GOT3 (cell line): Measurements from ENCODE around the gene ATAT1.

ENCODE experiments used
- DNase-seq: peaks from one replicate; lab custom pipeline; 2025; ENCODE audit warnings: mixed read lengths; lab: John Stamatoyannopoulos, UW

Gene ATAT1

GRCh38 chr6:30626484-30627366 is at the start of gene ATAT1:
Gene ATAT1, plus strand, starts transcription at chr6:30626874.
- peak; percentile 38 for DNase-seq

GRCh38 chr6:30578051-30578450 is 48.6 kb upstream of the ATAT1 start:
- no peak for DNase-seq

DNA sequence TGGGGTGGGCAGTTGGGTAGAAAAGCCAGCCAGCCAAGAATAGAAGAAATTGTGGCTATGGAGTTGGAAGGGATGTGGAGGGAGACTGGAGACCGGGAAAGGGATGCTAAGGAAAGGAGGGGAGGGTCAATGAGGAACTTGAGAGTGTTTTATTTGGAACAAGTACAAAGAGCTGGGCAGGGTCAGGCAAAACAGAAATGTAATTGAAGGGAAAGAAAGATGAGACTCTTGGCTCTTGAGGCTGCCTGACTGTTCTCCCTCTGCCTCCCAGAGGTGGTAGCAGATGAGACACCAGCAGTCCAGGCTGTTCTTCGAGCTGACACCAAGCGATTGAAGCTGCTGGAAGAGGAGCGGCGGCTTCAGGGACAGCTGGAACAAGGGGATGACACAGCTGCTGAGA is 42.8 kb upstream of the ATAT1 start:
- no peak for DNase-seq

- no peak for DNase-seq
Measured at GRCh38 chr6:30589754-30590358, 36.8 kb upstream of the ATAT1 start.

DNA sequence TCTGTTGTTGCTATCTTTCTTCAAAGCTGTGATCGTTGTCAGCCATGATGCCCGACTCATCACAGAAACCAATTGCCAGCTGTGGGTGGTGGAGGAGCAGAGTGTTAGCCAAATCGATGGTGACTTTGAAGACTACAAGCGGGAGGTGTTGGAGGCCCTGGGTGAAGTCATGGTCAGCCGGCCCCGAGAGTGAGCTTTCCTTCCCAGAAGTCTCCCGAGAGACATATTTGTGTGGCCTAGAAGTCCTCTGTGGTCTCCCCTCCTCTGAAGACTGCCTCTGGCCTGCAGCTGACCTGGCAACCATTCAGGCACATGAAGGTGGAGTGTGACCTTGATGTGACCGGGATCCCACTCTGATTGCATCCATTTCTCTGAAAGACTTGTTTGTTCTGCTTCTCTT is 36.2 kb upstream of the ATAT1 start:
- no peak for DNase-seq

DNA sequence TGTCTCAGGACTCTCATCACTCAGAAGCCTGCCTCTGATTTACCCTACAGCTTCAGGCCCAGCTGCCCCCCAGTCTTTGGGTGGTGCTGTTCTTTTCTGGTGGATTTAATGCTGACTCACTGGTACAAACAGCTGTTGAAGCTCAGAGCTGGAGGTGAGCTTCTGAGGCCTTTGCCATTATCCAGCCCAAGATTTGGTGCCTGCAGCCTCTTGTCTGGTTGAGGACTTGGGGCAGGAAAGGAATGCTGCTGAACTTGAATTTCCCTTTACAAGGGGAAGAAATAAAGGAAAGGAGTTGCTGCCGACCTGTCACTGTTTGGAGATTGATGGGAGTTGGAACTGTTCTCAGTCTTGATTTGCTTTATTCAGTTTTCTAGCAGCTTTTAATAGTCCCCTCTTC is 35.7 kb upstream of the ATAT1 start:
- no peak for DNase-seq

DNA sequence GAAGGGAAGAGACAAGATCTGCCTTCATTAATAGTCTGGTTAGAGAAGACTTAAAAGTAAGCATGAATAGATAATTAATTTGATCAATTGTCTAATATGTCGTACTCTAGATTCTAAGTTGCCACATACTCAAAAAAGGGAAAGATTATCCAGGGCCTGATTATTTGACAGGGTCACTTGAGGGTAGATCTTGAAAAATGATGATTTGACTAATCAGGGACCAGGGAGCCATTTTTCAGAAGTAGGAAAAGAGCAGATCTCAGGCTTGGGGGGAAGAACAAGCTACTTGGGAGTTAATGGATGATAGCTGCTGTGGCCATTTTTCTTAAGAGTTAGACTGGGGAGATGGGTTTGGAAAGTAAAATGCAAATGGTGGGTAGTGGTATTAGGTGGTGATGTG is 34.4 kb upstream of the ATAT1 start:
- DNase-seq = no peak

DNA sequence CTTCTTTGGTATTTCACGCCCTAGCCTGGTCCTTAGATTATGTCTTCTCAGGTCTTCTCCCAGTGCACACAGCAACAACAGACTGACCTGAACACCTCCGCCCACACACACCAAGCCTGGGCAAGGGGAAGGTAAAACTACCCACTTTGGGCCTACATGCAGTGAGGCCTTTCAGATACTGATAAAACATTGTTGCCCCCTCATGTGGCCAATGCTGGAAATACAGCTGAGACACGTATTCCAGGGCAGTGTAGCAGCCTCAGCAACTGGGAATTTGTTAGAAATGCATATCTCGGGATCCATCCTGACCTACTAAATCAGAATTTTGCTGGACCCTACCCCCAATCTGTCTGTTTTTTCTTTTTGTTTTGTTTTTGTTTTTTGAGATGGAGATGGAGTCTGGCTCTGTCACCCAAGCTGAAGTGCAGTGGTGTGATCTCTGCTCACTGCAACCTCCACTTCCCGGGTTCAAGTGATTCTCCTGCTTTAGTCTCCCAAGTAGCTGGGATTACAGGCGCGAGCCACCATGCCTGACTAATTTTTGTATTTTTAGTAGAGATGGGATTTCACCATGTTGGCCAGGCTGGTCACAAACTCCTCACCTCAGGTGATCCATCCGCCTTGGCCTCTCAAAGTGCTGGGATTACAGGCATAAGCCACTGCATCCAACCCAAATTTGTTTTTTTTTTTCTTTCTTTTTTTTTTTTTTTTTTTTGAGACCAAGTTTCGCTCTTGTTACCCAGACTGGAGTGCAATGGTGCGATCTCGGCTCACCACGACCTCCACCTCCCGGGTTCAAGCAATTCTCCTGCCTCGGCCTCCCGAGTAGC is 29.1 kb upstream of the ATAT1 start:
- DNase-seq = peak; percentile 27

GRCh38 chr6:30598912-30599624 is 27.6 kb upstream of the ATAT1 start:
- DNase-seq = no peak

DNA sequence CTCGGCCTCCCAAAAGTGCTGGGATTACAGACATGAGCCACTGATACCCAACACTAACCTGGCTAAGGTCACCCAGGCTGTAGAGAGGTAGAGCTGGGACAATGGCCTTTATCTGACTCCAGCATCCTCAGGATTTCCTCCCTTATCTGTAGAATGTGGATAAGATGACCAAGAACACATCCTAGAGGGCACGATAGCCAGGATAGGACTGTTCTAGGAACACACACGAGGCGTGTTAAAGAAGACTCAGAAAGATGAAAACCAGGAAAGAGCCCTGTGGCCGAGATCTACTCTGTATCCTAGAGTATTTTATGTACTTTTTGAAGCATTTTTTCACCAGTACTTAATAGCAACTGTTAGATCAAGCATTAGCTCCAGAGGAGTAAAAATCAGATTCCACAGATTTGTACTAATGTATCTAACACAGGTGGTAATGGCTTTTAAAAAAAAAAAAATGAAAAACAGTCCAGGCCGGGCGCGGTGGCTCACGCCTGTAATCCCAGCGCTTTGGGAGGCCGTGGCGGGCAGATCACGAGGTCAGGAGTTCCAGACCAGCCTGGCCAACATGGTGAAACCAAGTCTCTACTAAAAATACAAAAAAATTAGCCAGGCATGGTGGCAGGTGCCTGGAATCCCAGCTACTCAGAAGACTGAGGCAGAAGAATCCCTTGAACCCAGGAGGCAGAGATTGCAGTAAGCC is 26.9 kb upstream of the ATAT1 start:
- DNase-seq = no peak

DNA sequence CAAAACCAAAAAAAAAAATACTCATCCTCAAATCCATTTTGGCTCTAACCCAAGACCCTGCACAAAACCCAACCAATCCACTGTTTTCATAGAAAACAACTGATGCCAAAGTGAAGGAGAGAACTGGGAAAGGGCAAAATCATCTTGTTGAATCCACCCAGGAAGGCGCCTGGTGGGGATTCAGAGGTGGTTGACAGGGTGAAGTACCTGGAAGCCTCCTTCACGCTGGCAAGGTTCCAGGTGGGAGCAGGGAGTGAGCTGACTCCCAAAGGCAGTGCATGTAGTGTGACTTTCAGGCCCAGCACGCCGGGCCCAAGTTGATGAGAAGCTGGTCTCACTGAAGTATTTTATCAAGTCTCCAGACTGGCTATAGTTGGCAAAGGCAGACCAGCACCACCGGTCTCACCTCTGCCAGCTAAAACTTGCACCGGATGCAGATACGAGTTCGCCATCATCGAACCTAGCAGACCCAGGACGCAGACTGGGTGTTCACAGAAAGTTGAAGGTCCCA is 26.2 kb upstream of the ATAT1 start:
- no peak for DNase-seq

DNA sequence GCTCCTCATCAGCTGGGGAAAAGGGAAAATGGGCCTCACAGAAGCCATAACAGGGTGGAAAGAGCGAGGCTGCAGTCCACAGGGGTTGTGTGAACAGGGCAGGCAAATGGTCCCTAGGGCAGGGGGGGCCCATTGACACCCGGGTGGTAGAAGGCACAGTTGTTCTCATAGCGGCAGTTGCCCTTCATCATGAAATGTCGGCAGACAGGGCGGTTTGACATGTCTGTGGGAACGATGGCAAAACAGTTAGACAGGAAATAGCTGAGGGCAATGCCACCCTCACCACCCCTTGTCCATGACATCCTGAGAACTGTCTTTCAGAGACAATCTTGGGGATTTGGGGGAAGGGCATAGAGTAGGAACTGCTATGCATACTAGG is 25.2 kb upstream of the ATAT1 start:
- no peak for DNase-seq

GRCh38 chr6:30601815-30602641 is 24.6 kb upstream of the ATAT1 start:
- DNase-seq = no peak

DNA sequence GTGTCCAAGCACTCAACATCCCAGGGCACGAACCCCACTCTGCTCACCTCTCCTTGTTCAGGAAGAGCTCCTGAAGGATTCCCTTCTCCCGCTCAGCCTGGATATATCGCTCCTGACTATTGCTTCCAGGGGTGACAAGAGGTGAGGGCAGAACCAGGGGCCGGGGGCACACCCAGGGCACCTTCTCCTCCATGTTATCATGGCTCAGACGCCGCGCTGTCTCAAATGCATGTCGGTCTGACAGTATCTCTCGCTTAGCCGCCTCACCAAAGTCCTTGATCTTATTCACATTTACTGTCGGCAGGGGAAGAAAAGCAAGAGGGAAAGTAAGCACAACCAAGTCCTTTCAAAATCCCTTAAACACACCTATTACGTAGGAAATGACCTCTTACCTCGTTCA is 22.7 kb upstream of the ATAT1 start:
- DNase-seq = no peak

DNA sequence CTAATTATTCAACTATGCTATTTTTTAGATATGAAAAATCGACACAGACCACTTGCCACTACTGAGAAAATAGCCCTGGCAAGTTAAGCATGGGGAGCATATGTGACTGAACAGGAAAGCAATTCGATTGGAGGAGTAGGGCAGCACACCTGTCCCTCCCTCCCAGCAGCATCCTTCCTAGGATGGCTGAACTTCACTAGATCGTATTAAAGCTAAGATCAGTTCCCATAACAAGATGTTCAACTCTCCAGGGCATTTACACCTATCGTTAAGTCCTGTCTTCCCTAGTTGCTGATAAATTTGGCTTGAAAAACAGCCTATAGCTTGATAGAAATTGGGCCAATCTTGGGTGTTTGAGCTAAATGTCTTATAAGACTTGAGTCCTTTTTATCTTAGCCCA is 16.6 kb upstream of the ATAT1 start:
- no peak for DNase-seq

GRCh38 chr6:30611150-30611855 is 15.4 kb upstream of the ATAT1 start:
- DNase-seq = no peak

DNA sequence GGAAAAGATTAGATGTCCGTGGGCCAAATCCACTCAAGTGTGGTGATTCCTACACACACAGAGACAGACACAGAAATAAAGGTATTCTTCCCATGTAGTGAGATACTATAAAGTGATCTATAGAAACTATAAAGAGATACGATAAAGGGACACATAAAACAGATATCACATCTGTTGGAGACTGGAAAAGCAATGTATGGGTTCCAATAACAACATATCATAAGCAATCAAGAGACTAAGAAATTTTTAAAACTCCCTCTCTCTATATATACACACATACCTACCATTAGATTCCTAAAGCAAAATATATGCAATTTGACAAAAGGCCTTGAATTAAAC is 14.8 kb upstream of the ATAT1 start:
- DNase-seq = no peak

DNA sequence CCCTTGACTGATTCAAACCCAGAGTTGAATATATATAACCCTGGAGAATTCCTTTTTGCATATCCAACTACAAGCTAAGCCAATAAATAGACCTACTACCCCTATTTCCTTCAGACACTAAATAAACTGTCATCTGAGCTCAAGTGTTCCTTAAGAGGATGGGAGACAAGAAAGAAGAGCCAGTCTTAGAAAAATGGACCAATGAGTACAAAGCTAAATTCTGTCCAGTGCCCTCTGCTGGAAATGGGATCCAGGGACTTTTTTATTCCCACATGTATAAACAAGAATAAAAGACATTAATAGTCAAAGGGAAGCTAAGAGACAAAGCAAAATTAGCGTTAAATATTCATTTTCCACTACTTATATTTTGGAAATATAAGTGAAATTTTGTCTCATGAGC is 14.5 kb upstream of the ATAT1 start:
- no peak for DNase-seq

DNA sequence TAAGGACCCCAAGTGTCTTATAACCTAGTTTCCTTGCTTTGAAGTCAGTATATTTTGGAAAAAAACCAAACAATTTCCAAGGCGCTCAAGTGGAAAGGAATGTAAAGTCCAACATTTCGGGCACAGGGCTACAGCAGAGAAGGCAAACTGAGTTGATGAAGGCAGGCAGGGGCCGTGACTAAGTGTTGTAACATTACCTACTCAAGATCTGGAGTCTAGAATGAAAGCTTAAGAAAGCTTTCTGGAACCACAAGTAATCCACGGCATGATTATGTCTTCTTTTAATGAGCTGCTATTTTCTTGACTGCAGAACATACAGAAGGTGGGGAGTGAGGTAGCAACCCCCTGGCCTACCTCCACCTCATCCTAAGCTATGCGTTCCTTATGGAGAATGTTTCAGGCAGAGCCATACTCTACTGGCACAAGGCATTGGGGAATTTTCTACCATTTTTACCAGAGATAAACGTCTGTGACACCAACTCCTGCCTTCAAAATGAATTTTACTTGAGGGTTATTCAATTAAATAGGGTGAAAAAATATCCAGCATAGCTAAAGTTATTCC is 13.9 kb upstream of the ATAT1 start:
- DNase-seq = no peak
